Endodermal cell (in vitro differentiated cells): ENCODE results near the gene GJB5. TPM values are rescaled to one million over a fixed set of nuclear protein-coding genes. Genes with fewer than 3 reads are reported as not detected.
"Not testable (repeated sequence)": the region's sequence is repeated elsewhere in the genome, so short reads cannot be mapped to it uniquely, and the experiment has no call there.

Source experiments
- DNase-seq: peaks from one replicate; pipeline ENCODE4 v3.0.0-alpha.2; 2017
- H3K27ac ChIP-seq: 2 replicates; pipeline ENCODE4 v1.5.1; 2013; ENCODE audit warnings: mild to moderate bottlenecking, low read depth, low read length, moderate library complexity
- H3K27me3 ChIP-seq: 2 replicates; pipeline ENCODE4 v1.6.1; 2013; ENCODE audit warnings: mild to moderate bottlenecking, low read length, moderate library complexity; ENCODE audit not compliant: insufficient read depth, control insufficient read depth, poor library complexity, severe bottlenecking
- H3K36me3 ChIP-seq: 2 replicates; pipeline ENCODE4 v1.7.0; 2013; ENCODE audit warnings: mild to moderate bottlenecking, low read length, moderate library complexity; ENCODE audit not compliant: control insufficient read depth, insufficient read depth
- H3K4me1 ChIP-seq: one replicate; pipeline ENCODE4 v1.7.0; 2013; ENCODE audit warnings: low read length; ENCODE audit not compliant: control insufficient read depth, insufficient read depth
- H3K4me3 ChIP-seq: 2 replicates; pipeline ENCODE4 v1.5.1; 2013; ENCODE audit warnings: mild to moderate bottlenecking, low read length, moderate library complexity
- H3K9ac ChIP-seq: 2 replicates; pipeline ENCODE4 v1.6.1; 2013; ENCODE audit warnings: mild to moderate bottlenecking, low read length, moderate library complexity; ENCODE audit not compliant: poor library complexity, severe bottlenecking; ENCODE audit errors: extremely low read depth
- H3K9me3 ChIP-seq: 2 replicates; pipeline ENCODE4 v1.6.1; 2013; ENCODE audit warnings: mild to moderate bottlenecking, low read length, moderate library complexity; ENCODE audit not compliant: control insufficient read depth
- H3K27ac Mint-ChIP-seq: 2 replicates; pipeline ENCODE4 v1.8.0; 2020; ENCODE audit warnings: mixed read lengths
- H3K27me3 Mint-ChIP-seq: 2 replicates; pipeline ENCODE4 v1.8.0; 2021; ENCODE audit warnings: mild to moderate bottlenecking, mixed read lengths; ENCODE audit not compliant: insufficient read depth
- H3K36me3 Mint-ChIP-seq: 2 replicates; pipeline ENCODE4 v1.8.0; 2020; ENCODE audit warnings: low read depth, mixed read lengths
- H3K4me1 Mint-ChIP-seq: 2 replicates; pipeline ENCODE4 v1.8.0; 2020; ENCODE audit warnings: mixed read lengths
- H3K4me3 Mint-ChIP-seq: 2 replicates; pipeline ENCODE4 v1.8.0; 2020; ENCODE audit warnings: mild to moderate bottlenecking, moderate library complexity, mixed read lengths
- H3K9me3 Mint-ChIP-seq: 2 replicates; pipeline ENCODE4 v1.8.0; 2020; ENCODE audit warnings: mild to moderate bottlenecking, mixed read lengths
- CTCF ChIP-seq: fragments of 200-600 bp; sonication (generic); conservative IDR thresholded peaks from 2 replicates; pipeline ENCODE4 v1.5.0; 2021; ENCODE audit warnings: antibody characterized with exemption, mild to moderate bottlenecking
- WGBS, 2 experiments: methylation state at CpG; one replicate each; pipeline versions ENCODE4 v1.1.5 to v1.1.7; 2013; ENCODE audit warnings: missing lambda C conversion rate in 2 of 2, mixed read lengths in 1 of 2; ENCODE audit not compliant: insufficient coverage in 1 of 2, insufficient read length in 1 of 2; 5-methylcytosine and 5-hydroxymethylcytosine counted together
- total RNA-seq, 2 donors: library from RNA; stranded (reverse); fragmentation: NEBNext Ultra II Directional in 1 of 2; extraction: Animal tissue kit (Norgen Biotek cat#: 25700) in 1 of 2; gene quantifications; 2 replicates in 1 of 2; 3 replicates in 1 of 2; pipeline ENCODE4 v1.2.1, GENCODE V29; 2021

The GJB5 gene
- total RNA-seq, 2 donors from 2014 or later, result 0.20 to 0.42 TPM

- Mint-ChIP-seq H3K27ac (no peak overlapping the region), H3K4me3 (no peak overlapping the region), H3K9me3 (no peaks in the 10 kb centered on the region), H3K27me3 (peaks cover 16% of the 10 kb centered on the region), H3K4me1 (no peaks in the 10 kb centered on the region), H3K36me3 (no peaks in the 10 kb centered on the region)
- no peaks in the 10 kb centered on the region for H3K36me3 ChIP-seq
- peaks cover 6% of the 10 kb centered on the region for H3K27me3 ChIP-seq
- no peak for TF ChIP-seq CTCF
- peak; percentile 6 for DNase-seq
- H3K9me3 ChIP-seq, result no peaks in the 10 kb centered on the region
- no peak overlapping the region for H3K4me3 ChIP-seq
- H3K9ac ChIP-seq, result no peak overlapping the region
- no peak overlapping the region for H3K27ac ChIP-seq
- no peaks in the 10 kb centered on the region for H3K4me1 ChIP-seq
- 88 to 92% methylated on average over 4 to 6 of the region's 6 CpGs for WGBS, 2 experiments
Measured at GRCh38 chr1:34726861-34727260, 28.0 kb upstream of the GJB5 start.

GRCh38 chr1:34730485-34730884, 24.4 kb upstream of the GJB5 start:
- H3K4me1 Mint-ChIP-seq, result no peaks in the 10 kb centered on the region
- Histone ChIP-seq H3K36me3 (no peaks in the 10 kb centered on the region), H3K4me1 (no peaks in the 10 kb centered on the region), H3K27ac (no peak overlapping the region), H3K9me3 (no peaks in the 10 kb centered on the region), H3K4me3 (no peak overlapping the region), H3K27me3 (no peaks in the 10 kb centered on the region), H3K9ac (no peak overlapping the region)
- no peak overlapping the region for H3K4me3 Mint-ChIP-seq
- no peaks in the 10 kb centered on the region for H3K36me3 Mint-ChIP-seq
- no peak for TF ChIP-seq CTCF
- peaks cover 16% of the 10 kb centered on the region for H3K27me3 Mint-ChIP-seq
- no peaks in the 10 kb centered on the region for H3K9me3 Mint-ChIP-seq
- WGBS, 2 experiments, result 93% methylated on average over 4 to 5 of the region's 5 CpGs
- no peak for DNase-seq
- no peak overlapping the region for H3K27ac Mint-ChIP-seq

GRCh38 chr1:34732831-34733230, 22.0 kb upstream of the GJB5 start:
- not testable (repeated sequence) for H3K4me1 ChIP-seq, H3K27ac ChIP-seq, H3K9ac ChIP-seq, H3K27ac Mint-ChIP-seq, DNase-seq, H3K9me3 ChIP-seq, H3K9me3 Mint-ChIP-seq, H3K4me3 Mint-ChIP-seq, H3K4me3 ChIP-seq, H3K36me3 Mint-ChIP-seq, H3K36me3 ChIP-seq, H3K27me3 ChIP-seq, H3K4me1 Mint-ChIP-seq
- WGBS, 2 experiments, result 86 to 90% methylated on average over 7 of the region's 7 CpGs
- H3K27me3 Mint-ChIP-seq, result peaks cover 13% of the 10 kb centered on the region

- Histone ChIP-seq H3K4me3 (no peak overlapping the region), H3K4me1 (peaks cover 7% of the 10 kb centered on the region), H3K27ac (no peak overlapping the region), H3K36me3 (no peaks in the 10 kb centered on the region), H3K9ac (no peak overlapping the region), H3K27me3 (no peaks in the 10 kb centered on the region), H3K9me3 (no peaks in the 10 kb centered on the region)
- Mint-ChIP-seq H3K27ac (no peak overlapping the region), H3K27me3 (peaks cover 2% of the 10 kb centered on the region), H3K4me3 (no peak overlapping the region), H3K9me3 (no peaks in the 10 kb centered on the region), H3K36me3 (no peaks in the 10 kb centered on the region), H3K4me1 (peaks cover 24% of the 10 kb centered on the region)
- WGBS, 2 experiments, result 92 to 93% methylated on average over 3 to 10 of the region's 10 CpGs
- no peak for DNase-seq
- TF ChIP-seq CTCF, result no peak
Measured at GRCh38 chr1:34736692-34737091, 18.2 kb upstream of the GJB5 start.

GRCh38 chr1:34737236-34737635, 17.6 kb upstream of the GJB5 start:
- H3K4me3 ChIP-seq, H3K9ac ChIP-seq, H3K27me3 Mint-ChIP-seq, H3K27ac Mint-ChIP-seq, H3K36me3 ChIP-seq, H3K9me3 ChIP-seq, H3K9me3 Mint-ChIP-seq, H3K36me3 Mint-ChIP-seq, H3K27me3 ChIP-seq, DNase-seq, H3K27ac ChIP-seq, H3K4me3 Mint-ChIP-seq: not testable (repeated sequence)
- H3K4me1 ChIP-seq, result peaks cover 13% of the 10 kb centered on the region
- 77 to 96% methylated on average over 11 to 12 of the region's 12 CpGs for WGBS, 2 experiments
- H3K4me1 Mint-ChIP-seq, result peaks cover 26% of the 10 kb centered on the region
